GM12878 (cell line): ENCODE data around the gene TMOD3. TPM values are rescaled to one million over a fixed set of nuclear protein-coding genes. Genes with fewer than 3 reads are reported as not detected.

ENCODE experiments used
- JUND ChIP-seq: IDR thresholded peaks from 2 replicates; pipeline ENCODE4 v1.6.1; 2012; ENCODE audit warnings: low read depth, mild to moderate bottlenecking, low read length, improper control_type of control experiment, moderate library complexity
- MEF2A ChIP-seq: IDR thresholded peaks from 2 replicates; pipeline ENCODE4 v1.6.1; 2011; ENCODE audit warnings: low read depth, mild to moderate bottlenecking, low read length, moderate library complexity; ENCODE audit not compliant: insufficient read depth
- MTA2 ChIP-seq: fragments of 450-650 bp; IDR thresholded peaks from 2 replicates; pipeline ENCODE4 v1.6.1; 2016; ENCODE audit warnings: low read depth, mild to moderate bottlenecking, moderate library complexity
- MTA3 ChIP-seq: IDR thresholded peaks from 2 replicates; pipeline ENCODE4 v1.6.1; 2012; ENCODE audit warnings: low read length, inconsistent platforms, borderline replicate concordance
- MYC ChIP-seq: IDR thresholded peaks from 2 replicates; pipeline ENCODE4 v1.6.1; 2011; ENCODE audit warnings: mild to moderate bottlenecking, low read length, moderate library complexity, inconsistent platforms; ENCODE audit not compliant: insufficient read depth, insufficient replicate concordance, insufficient read length, severe bottlenecking
- NBN ChIP-seq: fragments of 450-650 bp; IDR thresholded peaks from 2 replicates; pipeline ENCODE4 v1.6.1; 2016
- SIN3A ChIP-seq: IDR thresholded peaks from 2 replicates; pipeline ENCODE4 v1.6.1; 2012; ENCODE audit warnings: low read depth, low read length, improper control_type of control experiment
- SRF ChIP-seq, 2 experiments: IDR thresholded peaks; 2 replicates each; pipeline ENCODE4 v1.6.1; 2011; ENCODE audit warnings: low read depth in 2 of 2, low read length in 2 of 2, mild to moderate bottlenecking in 1 of 2, moderate library complexity in 1 of 2
- SUPT20H ChIP-seq: IDR thresholded peaks from 2 replicates; pipeline ENCODE4 v1.6.1; 2011; ENCODE audit warnings: low read depth, mild to moderate bottlenecking, low read length, moderate library complexity, borderline replicate concordance; ENCODE audit not compliant: control insufficient read depth
- TBL1XR1 ChIP-seq: IDR thresholded peaks from 2 replicates; pipeline ENCODE4 v1.6.1; 2012; ENCODE audit warnings: low read depth, low read length, improper control_type of control experiment
- ZNF217 ChIP-seq: fragments of 450-650 bp; IDR thresholded peaks from 2 replicates; pipeline ENCODE4 v1.6.1; 2017; ENCODE audit warnings: antibody characterized with exemption, mild to moderate bottlenecking
- ZNF274 ChIP-seq: IDR thresholded peaks from one replicate; pipeline ENCODE4 v1.8.0; 2011; ENCODE audit not compliant: insufficient read length, insufficient read depth
- ZSCAN29 ChIP-seq: fragments of 450-650 bp; IDR thresholded peaks from 2 replicates; pipeline ENCODE4 v1.6.1; 2017; ENCODE audit warnings: mild to moderate bottlenecking, moderate library complexity
- polyA plus RNA-seq, 11 experiments: library from polyadenylated mRNA; depleted of rRNA in 4 of 11; unstranded in 6 of 11; stranded (reverse) in 5 of 11; fragments of >200 nt; fragmentation: Nextera tagmentation in 4 of 11; fragmentation: Illumina TruSeq in 1 of 11; extraction: Ambion mirVana in 4 of 11; extraction: Trizol in 1 of 11; gene quantifications; 1 replicate in 1 of 11; 2 replicates in 10 of 11; pipeline versions ENCODE4 v1.2.1 to v1.2.3, GENCODE V29; 2011 to 2016; ENCODE audit warnings: inconsistent platforms in 2 of 11, missing spikeins in 2 of 11, low read depth in 1 of 11
- total RNA-seq, 4 experiments: library from RNA; depleted of rRNA in 3 of 4; stranded (reverse); fragments of >200 nt in 3 of 4; fragmentation: Illumina TruSeq in 1 of 4; extraction: Trizol in 1 of 4; gene quantifications; 2 replicates each; pipeline versions ENCODE4 v1.2.1 to v1.2.3, GENCODE V29; 2013 to 2021
- TF ChIP-seq, protein P1 (sequence below): IDR thresholded peaks from 2 replicates; pipeline ENCODE4 v1.6.1; 2012; ENCODE audit warnings: low read length, inconsistent platforms
- TF ChIP-seq, protein P2 (sequence below): fragments of 450-650 bp; formaldehyde crosslinking; IDR thresholded peaks from 2 replicates; pipeline ENCODE4 v1.5.0; 2022; ENCODE audit warnings: mild to moderate bottlenecking, missing genetic modification characterization
- TF ChIP-seq, protein P3 (sequence below): fragments of 450-650 bp; IDR thresholded peaks from 2 replicates; pipeline ENCODE4 v1.6.1; 2016; ENCODE audit warnings: mild to moderate bottlenecking
- TF ChIP-seq, protein P4 (sequence below): fragments of 450-650 bp; IDR thresholded peaks from 2 replicates; pipeline ENCODE4 v1.6.1; 2017; ENCODE audit warnings: borderline replicate concordance
- TF ChIP-seq, protein P5 (sequence below): IDR thresholded peaks from 2 replicates; pipeline ENCODE4 v1.6.1; 2012; ENCODE audit warnings: mild to moderate bottlenecking, low read depth, low read length

The TMOD3 gene
- total and polyA plus RNA-seq, 10 of the 15 experiments (the other 5 are each of a cell fraction or from before 2014, with no cell fraction given): 5.2 to 39.4 (median 22.5) TPM

DNA sequence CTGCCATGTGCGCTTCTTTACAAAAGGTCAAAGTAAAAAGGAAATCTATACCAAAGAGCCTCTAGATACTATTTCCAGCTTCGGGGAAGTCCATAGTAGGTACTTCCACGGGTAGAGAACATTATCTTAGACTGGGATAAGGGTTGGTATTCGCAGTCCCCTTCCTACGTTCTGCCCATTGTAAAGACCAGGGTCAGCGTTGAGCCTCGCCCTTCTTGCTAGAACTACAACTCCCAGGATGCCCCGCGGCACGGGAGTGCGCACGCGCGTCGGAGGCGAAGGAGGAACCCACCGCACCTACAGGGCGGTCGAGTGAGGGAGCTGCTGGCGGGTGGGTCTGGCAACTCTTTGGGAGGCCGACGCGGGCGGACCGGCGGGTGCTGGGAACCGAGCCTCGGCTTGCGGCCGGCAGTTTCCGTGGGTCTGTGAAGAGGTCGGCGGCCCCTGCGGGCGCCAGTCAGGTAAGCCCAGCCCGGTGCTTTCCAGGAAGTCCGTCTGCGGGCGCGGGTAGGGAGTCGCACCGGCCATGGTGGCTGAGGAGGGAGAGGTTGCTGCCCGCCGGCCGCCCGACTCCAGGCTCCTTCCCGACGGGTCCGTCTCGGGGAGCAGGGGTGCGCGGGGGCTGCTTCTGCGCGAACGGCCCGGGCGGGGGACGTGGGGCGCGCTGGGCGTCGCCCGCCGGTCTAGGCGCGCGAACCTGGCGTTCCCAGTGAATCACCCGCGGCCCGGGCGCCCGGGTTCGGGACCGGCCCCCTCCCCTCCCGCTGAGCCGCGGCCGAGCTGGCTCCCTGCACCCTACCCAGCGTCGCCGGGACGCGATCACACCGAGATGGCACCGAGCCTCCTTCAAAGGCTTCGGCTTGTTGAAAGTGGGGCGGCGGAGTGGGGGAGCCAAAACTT, at the start of gene TMOD3 (continued):
- TF ChIP-seq, protein P1, sequence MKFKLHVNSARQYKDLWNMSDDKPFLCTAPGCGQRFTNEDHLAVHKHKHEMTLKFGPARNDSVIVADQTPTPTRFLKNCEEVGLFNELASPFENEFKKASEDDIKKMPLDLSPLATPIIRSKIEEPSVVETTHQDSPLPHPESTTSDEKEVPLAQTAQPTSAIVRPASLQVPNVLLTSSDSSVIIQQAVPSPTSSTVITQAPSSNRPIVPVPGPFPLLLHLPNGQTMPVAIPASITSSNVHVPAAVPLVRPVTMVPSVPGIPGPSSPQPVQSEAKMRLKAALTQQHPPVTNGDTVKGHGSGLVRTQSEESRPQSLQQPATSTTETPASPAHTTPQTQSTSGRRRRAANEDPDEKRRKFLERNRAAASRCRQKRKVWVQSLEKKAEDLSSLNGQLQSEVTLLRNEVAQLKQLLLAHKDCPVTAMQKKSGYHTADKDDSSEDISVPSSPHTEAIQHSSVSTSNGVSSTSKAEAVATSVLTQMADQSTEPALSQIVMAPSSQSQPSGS: no peak
- TF ChIP-seq MTA2 (no peak), SIN3A (no peak), ZNF274 (no peak), MTA3 (no peak), JUND (peak; percentile 47; the same call in 1 of the 2 replicates), SRF (IDR thresholded peaks at IDR 0.05; ENCODE audit: low read depth in 2 of 2, low read length in 2 of 2) (0 out of 4 replicates have a peak, but pooled peaks of 1 of the 2 experiments have one; percentile 4), ZNF217 (peak; percentile 74), ZSCAN29 (no peak), MEF2A (no peak), NBN (no peak), SUPT20H (no peak), TBL1XR1 (no peak), MYC (no peak)
- TF ChIP-seq, protein P2, sequence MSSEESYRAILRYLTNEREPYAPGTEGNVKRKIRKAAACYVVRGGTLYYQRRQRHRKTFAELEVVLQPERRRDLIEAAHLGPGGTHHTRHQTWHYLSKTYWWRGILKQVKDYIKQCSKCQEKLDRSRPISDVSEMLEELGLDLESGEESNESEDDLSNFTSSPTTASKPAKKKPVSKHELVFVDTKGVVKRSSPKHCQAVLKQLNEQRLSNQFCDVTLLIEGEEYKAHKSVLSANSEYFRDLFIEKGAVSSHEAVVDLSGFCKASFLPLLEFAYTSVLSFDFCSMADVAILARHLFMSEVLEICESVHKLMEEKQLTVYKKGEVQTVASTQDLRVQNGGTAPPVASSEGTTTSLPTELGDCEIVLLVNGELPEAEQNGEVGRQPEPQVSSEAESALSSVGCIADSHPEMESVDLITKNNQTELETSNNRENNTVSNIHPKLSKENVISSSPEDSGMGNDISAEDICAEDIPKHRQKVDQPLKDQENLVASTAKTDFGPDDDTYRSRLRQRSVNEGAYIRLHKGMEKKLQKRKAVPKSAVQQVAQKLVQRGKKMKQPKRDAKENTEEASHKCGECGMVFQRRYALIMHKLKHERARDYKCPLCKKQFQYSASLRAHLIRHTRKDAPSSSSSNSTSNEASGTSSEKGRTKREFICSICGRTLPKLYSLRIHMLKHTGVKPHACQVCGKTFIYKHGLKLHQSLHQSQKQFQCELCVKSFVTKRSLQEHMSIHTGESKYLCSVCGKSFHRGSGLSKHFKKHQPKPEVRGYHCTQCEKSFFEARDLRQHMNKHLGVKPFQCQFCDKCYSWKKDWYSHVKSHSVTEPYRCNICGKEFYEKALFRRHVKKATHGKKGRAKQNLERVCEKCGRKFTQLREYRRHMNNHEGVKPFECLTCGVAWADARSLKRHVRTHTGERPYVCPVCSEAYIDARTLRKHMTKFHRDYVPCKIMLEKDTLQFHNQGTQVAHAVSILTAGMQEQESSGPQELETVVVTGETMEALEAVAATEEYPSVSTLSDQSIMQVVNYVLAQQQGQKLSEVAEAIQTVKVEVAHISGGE: no peak
- TF ChIP-seq, protein P3, sequence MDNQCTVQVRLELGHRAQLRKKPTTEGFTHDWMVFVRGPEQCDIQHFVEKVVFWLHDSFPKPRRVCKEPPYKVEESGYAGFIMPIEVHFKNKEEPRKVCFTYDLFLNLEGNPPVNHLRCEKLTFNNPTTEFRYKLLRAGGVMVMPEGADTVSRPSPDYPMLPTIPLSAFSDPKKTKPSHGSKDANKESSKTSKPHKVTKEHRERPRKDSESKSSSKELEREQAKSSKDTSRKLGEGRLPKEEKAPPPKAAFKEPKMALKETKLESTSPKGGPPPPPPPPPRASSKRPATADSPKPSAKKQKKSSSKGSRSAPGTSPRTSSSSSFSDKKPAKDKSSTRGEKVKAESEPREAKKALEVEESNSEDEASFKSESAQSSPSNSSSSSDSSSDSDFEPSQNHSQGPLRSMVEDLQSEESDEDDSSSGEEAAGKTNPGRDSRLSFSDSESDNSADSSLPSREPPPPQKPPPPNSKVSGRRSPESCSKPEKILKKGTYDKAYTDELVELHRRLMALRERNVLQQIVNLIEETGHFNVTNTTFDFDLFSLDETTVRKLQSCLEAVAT: no peak
- TF ChIP-seq, protein P4, sequence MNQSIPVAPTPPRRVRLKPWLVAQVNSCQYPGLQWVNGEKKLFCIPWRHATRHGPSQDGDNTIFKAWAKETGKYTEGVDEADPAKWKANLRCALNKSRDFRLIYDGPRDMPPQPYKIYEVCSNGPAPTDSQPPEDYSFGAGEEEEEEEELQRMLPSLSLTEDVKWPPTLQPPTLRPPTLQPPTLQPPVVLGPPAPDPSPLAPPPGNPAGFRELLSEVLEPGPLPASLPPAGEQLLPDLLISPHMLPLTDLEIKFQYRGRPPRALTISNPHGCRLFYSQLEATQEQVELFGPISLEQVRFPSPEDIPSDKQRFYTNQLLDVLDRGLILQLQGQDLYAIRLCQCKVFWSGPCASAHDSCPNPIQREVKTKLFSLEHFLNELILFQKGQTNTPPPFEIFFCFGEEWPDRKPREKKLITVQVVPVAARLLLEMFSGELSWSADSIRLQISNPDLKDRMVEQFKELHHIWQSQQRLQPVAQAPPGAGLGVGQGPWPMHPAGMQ: no peak
- TF ChIP-seq, protein P5, sequence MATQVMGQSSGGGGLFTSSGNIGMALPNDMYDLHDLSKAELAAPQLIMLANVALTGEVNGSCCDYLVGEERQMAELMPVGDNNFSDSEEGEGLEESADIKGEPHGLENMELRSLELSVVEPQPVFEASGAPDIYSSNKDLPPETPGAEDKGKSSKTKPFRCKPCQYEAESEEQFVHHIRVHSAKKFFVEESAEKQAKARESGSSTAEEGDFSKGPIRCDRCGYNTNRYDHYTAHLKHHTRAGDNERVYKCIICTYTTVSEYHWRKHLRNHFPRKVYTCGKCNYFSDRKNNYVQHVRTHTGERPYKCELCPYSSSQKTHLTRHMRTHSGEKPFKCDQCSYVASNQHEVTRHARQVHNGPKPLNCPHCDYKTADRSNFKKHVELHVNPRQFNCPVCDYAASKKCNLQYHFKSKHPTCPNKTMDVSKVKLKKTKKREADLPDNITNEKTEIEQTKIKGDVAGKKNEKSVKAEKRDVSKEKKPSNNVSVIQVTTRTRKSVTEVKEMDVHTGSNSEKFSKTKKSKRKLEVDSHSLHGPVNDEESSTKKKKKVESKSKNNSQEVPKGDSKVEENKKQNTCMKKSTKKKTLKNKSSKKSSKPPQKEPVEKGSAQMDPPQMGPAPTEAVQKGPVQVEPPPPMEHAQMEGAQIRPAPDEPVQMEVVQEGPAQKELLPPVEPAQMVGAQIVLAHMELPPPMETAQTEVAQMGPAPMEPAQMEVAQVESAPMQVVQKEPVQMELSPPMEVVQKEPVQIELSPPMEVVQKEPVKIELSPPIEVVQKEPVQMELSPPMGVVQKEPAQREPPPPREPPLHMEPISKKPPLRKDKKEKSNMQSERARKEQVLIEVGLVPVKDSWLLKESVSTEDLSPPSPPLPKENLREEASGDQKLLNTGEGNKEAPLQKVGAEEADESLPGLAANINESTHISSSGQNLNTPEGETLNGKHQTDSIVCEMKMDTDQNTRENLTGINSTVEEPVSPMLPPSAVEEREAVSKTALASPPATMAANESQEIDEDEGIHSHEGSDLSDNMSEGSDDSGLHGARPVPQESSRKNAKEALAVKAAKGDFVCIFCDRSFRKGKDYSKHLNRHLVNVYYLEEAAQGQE: no peak
